Measurements from ENCODE around the gene DIRAS1.
"Not testable (repeated sequence)": the region's sequence is repeated elsewhere in the genome, so short reads cannot be mapped to it uniquely, and the experiment has no call there.

The DIRAS1 gene

DNA sequence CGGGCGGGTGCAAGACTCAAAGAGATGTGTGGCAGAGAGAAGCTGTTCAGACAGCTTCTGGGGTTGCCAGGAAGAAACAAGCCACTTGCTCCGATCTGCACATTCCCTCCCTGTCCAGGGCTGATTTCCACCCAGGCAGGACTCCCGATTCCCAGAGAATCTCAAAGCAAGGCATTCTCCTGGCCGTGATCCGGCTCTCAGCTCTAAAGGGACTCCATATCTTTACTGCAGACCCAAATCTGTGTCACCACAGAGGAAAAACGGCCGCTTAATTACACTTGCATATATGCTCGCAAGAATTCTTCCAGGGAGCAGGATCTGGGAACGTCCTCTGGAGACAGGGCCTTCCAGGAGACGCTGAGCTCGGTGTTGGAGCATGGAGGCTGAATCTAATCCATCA is 44.3 kb downstream of the DIRAS1 start:
- DNase-seq (ENCODE audit: low read depth) = no peak

DNA sequence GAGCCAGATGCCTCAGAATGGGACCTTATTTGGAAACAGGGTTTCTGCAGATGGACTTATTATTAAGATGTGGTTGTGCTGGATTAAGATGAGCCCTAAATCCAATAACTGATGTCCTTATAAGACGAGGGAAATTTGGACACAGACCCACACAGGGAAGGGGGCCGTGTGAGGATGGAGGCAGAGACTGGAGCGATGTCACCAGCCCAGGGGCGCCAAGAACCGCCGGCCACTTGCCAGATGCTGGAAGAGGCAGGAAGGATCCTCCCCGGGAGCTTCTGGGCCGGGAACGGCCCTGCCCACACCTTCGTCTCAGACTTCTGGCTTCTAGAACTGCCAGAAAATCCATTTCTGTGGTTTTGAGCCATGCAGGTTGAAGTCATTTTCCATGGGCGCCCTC is 45.3 kb downstream of the DIRAS1 start:
- no peak for DNase-seq (ENCODE audit: low read depth)

DNA sequence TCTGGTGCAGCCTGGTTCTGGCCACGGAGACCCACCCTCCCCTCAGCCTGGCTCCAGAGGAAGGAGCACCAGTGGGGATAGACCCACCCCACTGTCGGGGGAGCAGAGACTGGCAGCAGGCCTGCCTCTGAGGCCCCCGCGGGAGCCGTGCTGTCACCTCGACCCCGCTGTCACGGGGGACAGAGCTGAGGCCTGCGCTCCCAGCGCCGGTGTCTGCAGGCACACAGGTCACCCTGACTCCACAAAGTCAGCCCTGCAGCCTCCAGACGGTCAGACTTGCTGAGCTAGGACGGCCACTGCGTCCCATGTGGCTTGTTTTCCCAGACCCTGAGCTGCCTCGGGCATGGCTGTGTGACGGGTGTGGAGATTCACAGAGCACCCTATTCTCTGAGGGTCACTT is 51.0 kb downstream of the DIRAS1 start:
- DNase-seq (ENCODE audit: low read depth) = no peak

DNA sequence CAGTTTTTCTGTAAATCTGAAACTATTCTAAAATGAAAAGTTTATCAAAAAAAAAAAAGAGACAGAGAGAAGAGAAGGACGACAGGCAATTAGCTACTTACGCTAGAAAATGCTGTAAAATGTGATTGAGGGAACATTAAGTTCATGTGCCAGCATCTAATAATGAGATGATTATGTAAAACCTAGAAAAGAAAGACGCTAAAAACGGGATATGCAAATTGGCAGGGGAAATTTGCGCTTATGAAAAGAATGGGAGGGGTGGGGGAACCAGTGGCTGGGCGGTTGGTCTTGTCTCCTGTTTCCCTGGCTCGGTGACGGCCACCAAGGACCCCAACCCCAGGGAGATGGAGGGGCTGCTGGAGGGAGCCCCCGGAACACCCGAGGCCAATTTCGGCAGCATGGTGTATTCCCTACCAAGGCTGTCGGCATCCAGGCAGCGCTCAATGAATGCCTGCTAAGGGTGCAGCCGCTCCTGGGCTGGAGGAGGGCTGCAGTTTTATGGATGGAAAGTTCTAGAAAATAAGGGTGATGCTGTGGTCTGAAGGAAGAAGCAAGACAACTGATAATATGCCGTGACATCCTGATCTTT is 52.9 kb downstream of the DIRAS1 start:
- DNase-seq (ENCODE audit: low read depth) = no peak

DNA sequence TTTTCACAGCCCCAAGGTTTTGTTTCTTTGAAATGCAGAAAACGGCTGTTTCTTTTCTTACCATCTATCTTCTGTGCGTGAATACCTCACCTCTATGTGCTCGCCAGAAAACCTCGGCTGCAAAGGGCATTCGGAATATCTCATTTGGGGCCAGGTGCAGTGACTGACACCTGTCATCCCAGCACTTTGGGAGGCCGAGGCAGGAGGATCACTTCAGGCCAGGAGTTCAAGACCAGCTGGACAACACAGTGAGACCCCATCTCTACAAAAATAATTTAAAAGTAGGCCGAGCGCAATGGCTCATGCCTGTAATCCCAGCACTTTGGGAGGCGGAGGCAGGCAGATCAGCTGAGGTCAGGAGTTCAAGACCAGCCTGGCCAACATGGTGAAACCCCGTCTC is 53.8 kb downstream of the DIRAS1 start:
- not testable (repeated sequence) for DNase-seq (ENCODE audit: low read depth)

DNA sequence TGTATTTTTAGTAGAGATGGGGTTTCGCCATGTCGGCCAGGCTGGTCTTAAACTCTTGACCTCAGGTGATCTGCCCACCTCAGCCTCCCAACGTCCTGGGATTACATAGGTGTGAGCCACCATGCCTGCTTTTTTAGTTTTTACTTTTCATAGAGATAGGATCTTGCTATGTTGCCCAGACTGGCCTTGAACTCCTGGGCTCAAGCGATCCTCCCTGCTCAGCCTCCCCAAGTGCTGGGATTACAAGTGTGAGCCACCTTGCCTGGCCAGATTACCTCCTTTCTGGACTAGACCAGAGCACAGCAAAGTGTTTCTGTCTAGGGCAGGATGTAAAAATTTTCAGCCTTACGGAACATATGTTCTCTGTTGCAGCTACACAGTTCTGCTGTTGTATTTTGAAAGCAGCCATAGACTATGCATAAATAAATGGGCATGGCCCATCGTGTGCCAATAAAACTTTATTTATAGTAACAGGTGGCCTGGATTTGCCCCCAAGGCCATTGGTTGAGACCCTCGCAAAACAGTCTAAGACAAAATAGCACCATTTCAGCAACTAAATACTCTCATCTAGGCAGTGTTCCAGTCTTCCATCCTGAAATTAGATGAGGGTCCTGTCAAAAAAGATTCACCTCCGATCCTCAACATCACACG is 54.7 kb downstream of the DIRAS1 start:
- no peak for DNase-seq (ENCODE audit: low read depth)

DNA sequence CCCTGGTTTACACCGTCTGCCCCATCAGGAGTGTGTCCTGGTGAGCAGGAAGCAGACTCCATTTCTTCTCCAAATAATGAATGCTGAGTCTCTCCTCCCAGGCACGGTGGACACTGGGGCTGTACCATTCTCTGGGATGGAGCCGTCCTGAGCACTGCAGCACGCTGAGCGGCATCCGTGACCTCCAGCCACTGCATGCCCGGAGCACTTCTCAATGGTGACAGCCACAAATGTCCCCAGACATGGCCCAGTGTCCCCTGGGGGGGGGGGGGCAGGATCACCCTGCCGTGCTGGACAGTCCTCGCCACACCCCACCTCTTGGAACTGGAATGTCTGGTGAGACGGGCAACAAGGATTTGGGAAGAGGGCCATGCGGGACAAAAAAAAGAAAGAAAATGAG is 56.1 kb downstream of the DIRAS1 start:
- no peak for DNase-seq (ENCODE audit: low read depth)
